Heart left ventricle (tissue), 16 donors: Measurements from ENCODE around the gene SPNS2. TPM values are rescaled to one million over a fixed set of nuclear protein-coding genes. Genes with fewer than 3 reads are reported as not detected.
A peak's percentile ranks its signal among the peaks of the same experiment; 100 is the strongest.

Experiments used
- ATAC-seq, 4 donors: fragments of 200-7000 bp; cut with Tn5 transposase; one replicate each; pipeline ENCODE4 v1.9.1; 2020 to 2022; ENCODE audit warnings: moderate library complexity in 4 of 4, mild to moderate bottlenecking in 3 of 4, moderate number of reproducible peaks in 1 of 4
- DNase-seq, 5 donors: peaks; one replicate each; pipeline ENCODE4 v3.0.0-alpha.2; 2020
- H3K27ac ChIP-seq, 12 donors: fragments of 200-600 bp; sonication (generic) in 4 of 12; one replicate each; pipeline versions ENCODE4 v1.5.0 to v1.8.0; 2016 to 2022; ENCODE audit warnings: mild to moderate bottlenecking in 2 of 12
- H3K27me3 ChIP-seq, 9 donors: fragments of 200-600 bp; sonication (generic) in 2 of 9; one replicate each; pipeline versions ENCODE4 v1.5.1 to v1.8.0; 2016 to 2022; ENCODE audit warnings: mild to moderate bottlenecking in 3 of 9
- H3K36me3 ChIP-seq, 9 donors: fragments of 200-600 bp; sonication (generic) in 2 of 9; one replicate each; pipeline versions ENCODE4 v1.5.0 to v1.8.0; 2018 to 2022; ENCODE audit warnings: mild to moderate bottlenecking in 2 of 9
- H3K4me1 ChIP-seq, 12 donors: fragments of 200-600 bp; sonication (generic) in 4 of 12; one replicate each; pipeline versions ENCODE4 v1.5.0 to v1.8.0; 2016 to 2022; ENCODE audit warnings: mild to moderate bottlenecking in 3 of 12
- H3K4me3 ChIP-seq, 12 donors: fragments of 200-600 bp; sonication (generic) in 4 of 12; one replicate each; pipeline versions ENCODE4 v1.5.0 to v1.8.0; 2017 to 2022; ENCODE audit warnings: mild to moderate bottlenecking in 9 of 12, moderate library complexity in 4 of 12
- H3K9me3 ChIP-seq, 12 donors: fragments of 200-600 bp; sonication (generic) in 4 of 12; one replicate each; pipeline versions ENCODE4 v1.5.0 to v1.8.0; 2016 to 2022; ENCODE audit warnings: mild to moderate bottlenecking in 1 of 12
- CTCF ChIP-seq, 12 donors: fragments of 200-600 bp; sonication (generic) in 4 of 12; IDR thresholded peaks; one replicate each; pipeline versions ENCODE4 v1.5.0 to v1.8.0; 2018 to 2022; ENCODE audit warnings: antibody characterized with exemption in 12 of 12, mild to moderate bottlenecking in 5 of 12
- POLR2A ChIP-seq, 2 donors: fragments of 450-650 bp; IDR thresholded peaks; one replicate each; pipeline ENCODE4 v1.6.1; 2017; ENCODE audit warnings: antibody characterized with exemption in 2 of 2, mild to moderate bottlenecking in 2 of 2, moderate library complexity in 2 of 2
- WGBS, 4 donors: extraction: QIAGEN DNeasy Blood & Tissue Kit in 2 of 4; methylation state at CpG; one replicate each; pipeline versions ENCODE4 v1.1.5 to v1.1.7; 2013 to 2018; 5-methylcytosine and 5-hydroxymethylcytosine counted together
- intact Hi-C, 10 donors: fragments of 100-400 bp; cut with DNase I; formaldehyde crosslinking; loops; one replicate each; pipeline versions ENCODE4 v1.11.1 to v1.14.2; 2022
- polyA plus RNA-seq, 2 donors: library from polyadenylated mRNA; stranded (reverse); fragments of 200-250 nt; gene quantifications; one replicate each; pipeline ENCODE4 v1.2.3, GENCODE V29; 2013
- total RNA-seq, 9 donors: library from RNA; depleted of rRNA in 2 of 9; stranded (reverse); fragments of >200 nt in 2 of 9; fragmentation: NEBNext Ultra II Directional in 3 of 9; extraction: Animal tissue kit (Norgen Biotek cat#: 25700) in 3 of 9; gene quantifications; one replicate each; pipeline versions ENCODE4 v1.1.0 to v1.2.4, GENCODE V29; 2016 to 2023
- donor health status: ischemic (EF 13 %, LVEDD 7.1; RV severe dilation, severe dysfunction).
- donor health status: healthy with polysubstance abuse.
- donor health status: DM: no; HTN: yes; CAD: no.
- donor health status: DM: no; HTN: no; CAD: no.
- donor health status: ischemic (EF 25% LVEDD 6.9; RV normal size, moderate dysfunction).
- donor health status: ischemic (EF 25% LVEDD 5.7; RV mildly dilated, moderate dysfunction).
- donor health status: healthy.
- donor health status: DM: yes; HTN: yes; CAD: no.
- donor health status: ischemic (EF 35%, LVEDD 5.7; RV mildly dilated, moderate dysfunction).
- donor health status: nonischemic (EF 11% LVEDD 7.7; RV severe dilation, severe dysfunction).
- donor health status: DM: yes; HTN: yes; CAD: no.
- donor health status: PGD.
- donor health status: ischemic (EF 29% LVEDD 5.4; RV normal size, mild dysfunction).
- donor health status: nonischemic (EF 23%, LVEDD 6.1; RV moderate dilation, normal function).

The SPNS2 gene
- total and polyA plus RNA-seq, 11 donors, result 6.4 to 22.0 (median 13.3) TPM

GRCh38 chr17:4527566-4528125 lies 29.0 kb downstream of the SPNS2 start:
- no peaks in the 10 kb centered on the region for H3K27me3 ChIP-seq
- no peak overlapping the region for H3K27ac ChIP-seq
- H3K36me3 ChIP-seq, result peaks cover 0 to 11% (median 0%) of the 10 kb centered on the region in 9 donors
- ATAC-seq (no peak), DNase-seq (no peak)
- 65 to 80% (median 78%) methylated on average over 12 of the region's 12 CpGs for WGBS, 4 donors
- H3K4me3 ChIP-seq, result no peak overlapping the region
- TF ChIP-seq CTCF (IDR thresholded peaks at IDR 0.05) (no peak), POLR2A (IDR thresholded peaks at IDR 0.05) (no peak)
- intact Hi-C loops, result no loop called here
- peaks cover 11 to 64% (median 33%) of the 10 kb centered on the region in 12 donors for H3K4me1 ChIP-seq
- no peaks in the 10 kb centered on the region for H3K9me3 ChIP-seq

- H3K36me3 ChIP-seq, result peaks cover 0 to 11% (median 0%) of the 10 kb centered on the region in 9 donors
- peak overlapping the region in 11 of 12 donors; percentile 52 to 90 (median 79) for H3K27ac ChIP-seq
- H3K27me3 ChIP-seq, result no peaks in the 10 kb centered on the region
- DNase-seq (no peak), ATAC-seq (no peak)
- WGBS, 4 donors, result 77 to 90% (median 84%) methylated on average over 12 to 13 of the region's 13 CpGs
- H3K4me1 ChIP-seq, result peaks cover 13 to 72% (median 43%) of the 10 kb centered on the region in 12 donors
- no peak for TF ChIP-seq CTCF (IDR thresholded peaks at IDR 0.05)
- no peak for TF ChIP-seq POLR2A (IDR thresholded peaks at IDR 0.05)
- no peaks in the 10 kb centered on the region for H3K9me3 ChIP-seq
- intact Hi-C loops, result no loop called here
- no peak overlapping the region for H3K4me3 ChIP-seq
Observed at GRCh38 chr17:4529533-4530152, 31.0 kb downstream of the SPNS2 start.

- DNase-seq, result peak in 3 of 5 donors; percentile 64 to 70 (median 68)
- ATAC-seq, result peak; percentile 21 to 80 (median 38)
- H3K36me3 ChIP-seq, result no peaks in the 10 kb centered on the region
- TF ChIP-seq CTCF (IDR thresholded peaks at IDR 0.05), result peak in 1 of 12 donors; percentile 6
- no peak for TF ChIP-seq POLR2A (IDR thresholded peaks at IDR 0.05)
- H3K4me1 ChIP-seq, result peaks cover 20 to 84% (median 50%) of the 10 kb centered on the region in 12 donors
- no peaks in the 10 kb centered on the region for H3K27me3 ChIP-seq
- 48 to 62% (median 56%) methylated on average over 24 to 30 of the region's 30 CpGs for WGBS, 4 donors
- peak overlapping the region in 1 of 12 donors; percentile 0 for H3K4me3 ChIP-seq
- H3K9me3 ChIP-seq, result no peaks in the 10 kb centered on the region
- intact Hi-C loops, result no loop called here
- H3K27ac ChIP-seq, result peak overlapping the region; percentile 52 to 90 (median 77)
Observed at GRCh38 chr17:4530799-4531730, 32.4 kb downstream of the SPNS2 start.
